Measurements from ENCODE around the gene LRRC28.
"Not testable (repeated sequence)": the region's sequence is repeated elsewhere in the genome, so short reads cannot be mapped to it uniquely, and the experiment has no call there.

Gene LRRC28

DNA sequence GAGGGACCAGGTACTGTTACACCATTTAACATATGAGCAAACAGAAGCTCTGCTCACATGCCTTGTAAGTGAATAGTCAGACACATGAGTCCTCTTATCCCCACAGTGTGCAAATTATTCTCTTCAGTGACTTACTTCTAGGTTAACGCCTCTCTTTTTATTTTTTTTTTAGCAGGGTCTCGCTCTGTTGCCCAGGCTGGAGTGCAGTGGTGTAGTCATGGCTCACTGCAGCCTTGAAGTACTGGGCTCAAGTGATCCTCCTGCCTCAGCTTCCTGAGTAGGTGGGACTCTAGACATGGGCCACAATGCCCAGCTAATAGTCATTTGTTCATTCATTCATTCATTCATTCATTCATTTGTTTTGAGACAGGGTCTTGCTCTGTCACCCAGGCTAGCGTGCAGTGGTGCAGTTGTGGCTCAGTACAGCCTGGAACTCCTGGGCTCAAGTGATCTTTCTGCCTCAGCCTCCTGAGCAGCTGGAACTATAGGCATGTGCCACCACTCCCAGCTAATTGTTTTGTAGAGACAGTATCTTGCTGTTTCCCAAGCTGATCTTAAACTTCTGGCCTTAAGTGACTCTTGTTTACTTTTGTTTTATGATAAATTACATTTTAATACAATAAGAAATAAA lies 94.7 kb downstream of the LRRC28 start:
- FAIRE-seq: no peak

GRCh38 chr15:99347574-99347973 lies 96.3 kb downstream of the LRRC28 start:
- no peak for FAIRE-seq

- no peak for FAIRE-seq
These were observed 97.1 kb downstream of the LRRC28 start for GRCh38 chr15:99348412-99348811.

DNA sequence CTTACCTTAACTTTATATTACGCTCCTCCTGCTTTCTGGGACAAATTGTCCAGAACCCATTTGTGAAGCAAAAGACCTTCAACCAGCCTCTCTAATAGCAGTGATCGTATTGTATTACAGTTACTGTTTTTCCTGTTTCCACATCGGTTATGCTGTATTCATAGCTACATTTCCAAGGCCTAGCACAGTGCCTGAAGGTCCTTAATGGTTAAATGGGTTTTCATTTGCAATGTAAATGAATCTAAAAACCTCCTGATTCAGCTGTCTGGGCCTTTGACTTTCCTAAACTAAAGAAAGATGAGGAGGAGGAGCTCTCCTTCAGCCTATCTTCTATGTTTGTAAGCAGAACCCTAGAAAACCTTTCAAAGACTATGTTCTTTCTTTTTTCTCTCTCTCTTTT lies 99.1 kb downstream of the LRRC28 start:
- no peak for FAIRE-seq

GRCh38 chr15:99359769-99360168 lies 108.5 kb downstream of the LRRC28 start:
- FAIRE-seq: no peak

- FAIRE-seq: no peak
These were observed 110.4 kb downstream of the LRRC28 start for GRCh38 chr15:99361545-99362185.

GRCh38 chr15:99365242-99365641 lies 114.0 kb downstream of the LRRC28 start:
- no peak for FAIRE-seq

GRCh38 chr15:99366013-99366412 lies 114.7 kb downstream of the LRRC28 start:
- no peak for FAIRE-seq

- no peak for FAIRE-seq
These were observed 117.5 kb downstream of the LRRC28 start for GRCh38 chr15:99368743-99369142.

GRCh38 chr15:99369196-99369595 lies 117.9 kb downstream of the LRRC28 start:
- no peak for FAIRE-seq

GRCh38 chr15:99371180-99372103 lies 120.2 kb downstream of the LRRC28 start:
- no peak for FAIRE-seq

DNA sequence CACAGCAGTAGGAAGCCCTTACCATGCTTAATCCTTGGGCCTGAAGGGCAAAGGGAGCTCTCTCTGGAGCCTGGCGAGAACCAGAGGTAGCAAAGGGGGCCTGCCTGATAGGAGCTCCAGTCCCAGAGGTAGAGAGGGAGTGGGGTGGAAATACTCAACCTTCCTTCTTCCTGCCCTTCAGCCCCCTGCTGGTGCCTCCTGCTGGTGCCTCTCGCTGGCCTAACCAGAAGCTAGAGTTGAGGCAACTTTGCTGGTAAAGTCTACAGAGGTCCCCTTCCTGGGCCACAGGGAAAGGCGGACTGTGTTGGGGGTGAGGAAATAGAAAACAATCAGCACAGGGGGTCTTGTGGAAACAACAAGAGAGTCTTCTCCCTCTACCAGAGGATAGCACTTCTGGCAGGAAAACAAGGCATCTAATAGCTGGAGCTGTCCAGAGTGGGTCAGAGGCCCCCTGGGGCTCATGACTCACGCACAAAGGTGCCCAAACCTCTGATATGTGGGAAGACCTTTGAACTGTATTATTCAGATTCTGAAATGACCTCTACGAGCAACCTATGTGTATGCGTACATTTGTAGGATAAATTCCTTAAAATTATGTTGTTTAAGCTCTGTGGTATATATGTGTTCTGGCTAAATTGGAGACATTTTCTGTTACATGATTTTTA lies 133.9 kb downstream of the LRRC28 start:
- FAIRE-seq: no peak

GRCh38 chr15:99385865-99386264 lies 134.6 kb downstream of the LRRC28 start:
- FAIRE-seq: no peak

- FAIRE-seq: no peak
These were observed 135.1 kb downstream of the LRRC28 start for GRCh38 chr15:99386391-99386790.

GRCh38 chr15:99387421-99388168 lies 136.3 kb downstream of the LRRC28 start:
- FAIRE-seq: no peak

DNA sequence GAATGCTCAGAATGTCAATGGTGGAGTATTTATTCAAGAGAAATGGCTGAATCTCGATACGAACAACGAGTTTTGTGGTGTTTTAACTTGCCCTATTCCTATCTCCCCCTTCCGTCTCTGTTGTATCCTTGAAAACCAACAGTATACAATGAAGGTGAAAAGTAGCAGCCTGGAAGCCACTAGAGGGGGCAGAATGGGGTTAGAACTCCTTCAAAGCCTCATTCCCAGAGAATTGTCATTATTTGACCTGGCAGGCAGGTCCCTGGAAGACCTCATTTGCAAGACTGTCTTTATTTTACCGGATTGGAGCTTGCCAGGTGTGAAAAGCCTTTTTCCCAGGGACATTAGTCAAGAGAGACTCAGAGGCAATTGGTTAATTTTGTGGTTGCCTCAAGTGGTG lies 139.4 kb downstream of the LRRC28 start:
- FAIRE-seq: no peak

DNA sequence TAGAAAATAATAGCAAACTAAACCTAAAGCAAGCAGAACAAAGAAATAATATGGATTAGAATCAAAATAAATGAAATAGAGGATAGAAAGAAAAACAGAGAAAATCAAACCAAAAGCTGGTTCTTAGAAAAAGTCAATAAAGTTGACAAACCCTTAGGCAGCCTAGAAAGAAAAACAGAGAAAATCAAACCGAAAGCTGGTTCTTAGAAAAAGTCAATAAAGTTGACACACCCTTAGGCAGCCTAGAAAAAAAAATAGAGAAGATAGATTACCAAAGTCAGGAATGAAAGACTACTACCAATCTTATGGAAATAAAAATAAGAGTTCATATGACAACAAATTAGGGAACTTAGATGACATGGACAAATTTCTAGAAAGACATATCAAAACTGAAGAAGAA lies 142.4 kb downstream of the LRRC28 start:
- FAIRE-seq: no peak

DNA sequence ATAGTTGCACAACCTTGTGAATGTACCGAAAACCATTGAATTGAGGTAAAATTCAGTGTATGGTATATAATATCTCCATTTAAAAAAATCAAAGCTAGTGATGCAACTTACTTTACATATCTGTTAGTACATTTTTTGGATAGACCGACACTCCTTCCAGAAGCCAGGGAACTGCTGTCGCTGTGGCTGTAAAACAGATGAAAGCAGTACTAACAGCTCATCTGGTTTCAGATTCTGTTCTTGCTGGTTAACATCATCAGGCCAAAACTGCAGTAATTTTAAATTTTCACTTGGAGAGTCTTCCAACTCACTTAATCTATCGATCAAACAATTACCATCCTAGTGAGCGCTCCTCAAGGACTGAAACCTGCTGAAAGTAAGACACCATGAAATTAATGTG lies 145.1 kb downstream of the LRRC28 start:
- no peak for FAIRE-seq

DNA sequence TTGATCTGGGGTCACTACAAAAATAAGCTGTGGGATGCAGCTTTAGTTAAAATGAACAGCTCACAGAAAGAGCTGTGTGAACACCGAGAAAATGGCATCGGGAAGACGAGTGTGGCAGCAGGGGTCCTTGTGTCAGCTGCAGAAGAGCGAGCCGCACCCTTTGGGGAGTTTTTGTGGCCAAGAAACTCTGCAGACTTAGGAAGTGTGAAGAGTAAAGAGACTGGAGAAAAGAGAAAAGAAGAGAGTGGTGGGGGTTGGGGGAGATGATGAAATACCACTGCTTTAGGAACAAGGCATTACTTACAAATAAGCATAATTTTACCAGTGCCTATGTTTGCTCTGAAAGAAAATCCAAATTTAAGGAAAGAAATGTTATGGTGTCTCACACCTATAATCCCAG lies 147.8 kb downstream of the LRRC28 start:
- FAIRE-seq: no peak

DNA sequence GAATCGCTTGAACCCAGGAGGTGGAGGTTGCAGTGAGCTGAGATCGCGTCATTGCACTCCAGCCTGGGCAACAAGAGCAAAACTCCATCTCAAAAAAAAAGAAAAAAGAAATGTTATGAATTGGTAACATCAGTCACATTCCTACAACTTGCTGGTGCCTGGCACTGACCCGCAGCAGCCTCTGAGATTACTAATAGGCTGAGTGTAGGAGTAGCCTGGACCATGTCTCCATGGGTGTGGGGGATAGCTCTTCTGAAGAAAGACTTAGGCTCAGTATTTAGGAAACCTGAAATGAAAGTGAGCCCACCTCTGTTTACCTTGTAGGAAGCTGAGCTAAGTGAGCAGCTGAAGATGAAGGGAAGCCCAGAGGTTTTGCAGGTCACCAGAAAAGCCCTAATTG lies 148.3 kb downstream of the LRRC28 start:
- FAIRE-seq: no peak

DNA sequence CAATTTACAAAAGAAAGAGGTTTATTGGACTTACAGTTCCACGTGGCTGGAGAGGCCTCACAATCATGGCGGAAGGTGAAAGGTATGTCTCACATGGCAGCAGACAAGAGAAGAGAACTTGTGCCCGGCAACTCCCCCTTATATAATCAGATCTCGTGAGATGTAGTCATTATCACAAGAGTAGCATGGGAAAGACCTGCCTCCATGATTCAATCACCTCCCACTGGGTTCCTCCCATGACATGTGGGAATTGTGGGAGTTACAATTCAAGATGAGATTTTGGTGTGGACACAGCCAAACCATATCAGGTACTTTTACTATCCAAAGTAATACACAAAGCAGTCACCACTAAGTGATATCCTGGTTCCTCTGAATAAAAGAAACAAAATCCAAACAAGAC lies 149.9 kb downstream of the LRRC28 start:
- FAIRE-seq: not testable (repeated sequence)

DNA sequence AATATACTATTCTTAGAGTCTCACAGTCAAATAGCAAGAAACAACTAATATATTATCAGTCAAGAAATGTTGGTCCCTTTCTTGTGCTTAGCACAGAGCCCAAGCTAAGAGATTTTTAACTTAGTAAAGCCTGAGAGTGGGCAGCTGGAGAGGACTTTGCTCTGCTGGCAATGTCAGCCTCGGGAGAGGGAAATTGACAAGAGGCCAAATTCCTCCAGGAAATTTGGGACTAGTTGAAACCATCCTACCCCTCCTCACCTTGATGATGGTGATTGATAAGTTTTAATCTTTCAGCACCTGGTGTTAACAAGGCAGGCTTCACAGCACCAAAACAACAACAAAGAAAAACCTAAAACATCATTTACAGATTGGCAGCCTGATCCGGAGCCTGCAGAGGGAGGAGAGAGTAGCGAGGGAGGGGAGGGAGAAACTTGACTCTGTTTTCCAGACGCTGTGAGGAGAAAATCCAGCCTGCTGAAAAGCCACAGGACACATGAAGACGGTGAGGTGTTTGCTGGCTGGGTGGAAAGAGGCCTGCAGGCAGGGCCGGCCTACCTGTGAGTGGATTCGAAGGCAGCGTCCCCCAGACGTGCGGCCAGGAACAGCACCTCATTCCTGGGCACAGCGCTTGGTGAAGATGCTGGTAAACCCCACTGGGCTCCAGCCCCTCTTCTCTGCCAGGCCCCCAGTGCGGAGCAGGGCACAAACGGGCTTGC lies 150.9 kb downstream of the LRRC28 start:
- no peak for FAIRE-seq
